AG09319 (cell line): ENCODE results near the gene NPAS3.

ENCODE experiments used
- DNase-seq: peaks from one replicate; pipeline ENCODE4 v3.0.0-alpha.2; 2010; ENCODE audit warnings: low read depth; ENCODE audit errors: extremely low read depth
- TF ChIP-seq, protein P1 (sequence below): IDR thresholded peaks from 2 replicates; pipeline ENCODE4 v1.5.1; 2011; ENCODE audit warnings: low read depth, mild to moderate bottlenecking, inconsistent platforms, low read length, moderate library complexity

Gene NPAS3

DNA sequence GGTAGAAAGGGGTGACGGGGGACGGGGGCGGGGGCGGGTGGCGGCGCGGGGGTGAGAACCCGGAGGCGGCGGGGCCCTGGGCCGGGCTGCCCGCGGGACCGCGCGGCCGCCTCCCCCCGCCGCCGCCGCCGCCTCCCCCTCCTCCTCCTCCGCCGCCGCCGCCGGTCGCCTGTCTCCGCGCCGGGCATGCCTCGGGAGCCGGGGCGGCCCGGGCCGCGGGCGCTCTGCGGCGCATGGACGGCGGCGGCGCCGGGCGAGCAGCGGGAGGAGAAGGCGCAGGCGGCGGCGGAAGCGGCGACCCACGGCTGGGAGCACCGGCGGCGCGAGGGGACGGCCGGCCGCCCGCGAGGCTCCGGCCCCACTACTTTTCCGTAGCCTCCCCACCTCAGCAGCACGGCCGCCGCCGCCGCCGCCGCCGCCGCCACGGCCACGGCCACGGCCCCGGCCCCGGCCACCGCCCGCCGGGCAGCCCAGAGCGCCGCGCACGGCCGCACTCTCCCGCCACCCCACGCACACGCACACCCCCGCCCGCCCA lies at the start of gene NPAS3:
Gene NPAS3 (plus strand): TSS at position 161 of the 535 bp plus-strand sequence.
- no peak for DNase-seq
- TF ChIP-seq, protein P1, sequence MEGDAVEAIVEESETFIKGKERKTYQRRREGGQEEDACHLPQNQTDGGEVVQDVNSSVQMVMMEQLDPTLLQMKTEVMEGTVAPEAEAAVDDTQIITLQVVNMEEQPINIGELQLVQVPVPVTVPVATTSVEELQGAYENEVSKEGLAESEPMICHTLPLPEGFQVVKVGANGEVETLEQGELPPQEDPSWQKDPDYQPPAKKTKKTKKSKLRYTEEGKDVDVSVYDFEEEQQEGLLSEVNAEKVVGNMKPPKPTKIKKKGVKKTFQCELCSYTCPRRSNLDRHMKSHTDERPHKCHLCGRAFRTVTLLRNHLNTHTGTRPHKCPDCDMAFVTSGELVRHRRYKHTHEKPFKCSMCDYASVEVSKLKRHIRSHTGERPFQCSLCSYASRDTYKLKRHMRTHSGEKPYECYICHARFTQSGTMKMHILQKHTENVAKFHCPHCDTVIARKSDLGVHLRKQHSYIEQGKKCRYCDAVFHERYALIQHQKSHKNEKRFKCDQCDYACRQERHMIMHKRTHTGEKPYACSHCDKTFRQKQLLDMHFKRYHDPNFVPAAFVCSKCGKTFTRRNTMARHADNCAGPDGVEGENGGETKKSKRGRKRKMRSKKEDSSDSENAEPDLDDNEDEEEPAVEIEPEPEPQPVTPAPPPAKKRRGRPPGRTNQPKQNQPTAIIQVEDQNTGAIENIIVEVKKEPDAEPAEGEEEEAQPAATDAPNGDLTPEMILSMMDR: no peak

DNA sequence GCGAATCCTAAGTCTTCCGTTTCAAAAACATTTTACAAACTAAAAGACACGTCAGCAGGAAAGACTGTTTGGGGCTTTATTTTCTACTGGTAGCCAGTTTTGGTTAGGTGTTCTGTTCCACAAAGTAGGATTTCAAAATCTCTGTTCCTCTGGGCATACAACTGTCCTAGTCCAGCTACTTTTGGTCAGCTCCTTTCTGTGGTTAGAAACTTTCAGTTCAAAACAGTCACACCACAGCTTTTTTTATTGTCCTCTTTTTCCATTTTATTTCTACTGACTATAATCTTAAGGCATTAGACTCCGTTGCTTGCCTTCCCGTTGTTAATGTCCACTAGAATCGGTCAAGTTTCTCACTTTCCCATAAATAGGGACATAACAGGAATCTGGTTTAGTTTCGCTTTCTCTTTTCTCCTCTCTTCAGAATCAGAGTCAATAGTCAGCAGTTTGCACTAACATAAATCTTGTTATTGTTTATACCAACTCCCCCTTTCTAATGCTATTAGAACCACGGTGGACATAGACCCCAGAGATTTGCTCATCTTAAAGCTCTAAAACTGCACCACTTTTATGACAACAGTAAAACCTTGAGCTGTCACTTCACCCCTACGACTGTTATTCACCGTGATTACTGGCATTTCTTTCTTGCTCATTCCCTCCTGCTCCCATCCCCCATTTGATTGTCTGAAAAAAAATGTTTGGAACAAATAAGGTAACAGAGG lies 41.5 kb upstream of the NPAS3 start:
- DNase-seq: peak; percentile 3
- TF ChIP-seq, protein P1: no peak

DNA sequence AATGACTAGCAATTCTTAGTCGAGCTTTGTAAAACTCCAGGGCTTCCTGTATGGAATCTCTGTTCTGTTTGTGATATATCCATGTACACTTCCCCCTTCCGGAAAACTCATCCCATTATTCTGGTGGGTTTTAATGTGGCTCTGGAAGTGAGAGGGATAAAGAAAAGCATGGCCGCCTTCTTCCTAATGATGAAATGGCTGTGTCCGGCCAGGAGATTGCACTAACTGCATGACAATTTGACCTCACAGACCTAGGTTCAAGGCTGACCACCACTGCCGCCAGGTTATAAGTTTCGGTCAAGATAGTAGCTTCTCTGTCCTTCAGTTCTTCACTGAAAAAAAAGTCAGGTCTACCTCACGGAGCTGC lies 41.0 kb upstream of the NPAS3 start:
- TF ChIP-seq, protein P1: no peak
- no peak for DNase-seq

DNA sequence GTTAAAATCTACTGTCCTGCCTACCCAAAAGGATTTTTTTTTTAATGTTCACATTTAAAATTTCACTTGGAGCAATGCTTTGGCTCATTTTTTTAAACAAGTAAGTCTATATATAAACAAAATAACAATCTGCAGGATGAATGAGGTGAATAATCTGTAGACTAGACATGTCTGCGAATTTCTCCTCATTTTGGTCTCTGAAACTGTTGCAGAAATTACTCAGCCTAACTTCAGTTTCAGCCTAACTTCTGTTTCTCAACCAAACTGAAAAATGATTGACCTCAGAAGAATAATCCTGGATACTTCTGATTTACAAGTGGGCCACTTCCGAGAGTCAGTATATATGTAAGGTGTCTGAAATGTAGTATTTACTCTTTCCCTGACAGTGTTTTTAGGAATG lies 39.8 kb upstream of the NPAS3 start:
- TF ChIP-seq, protein P1: no peak
- DNase-seq: no peak

DNA sequence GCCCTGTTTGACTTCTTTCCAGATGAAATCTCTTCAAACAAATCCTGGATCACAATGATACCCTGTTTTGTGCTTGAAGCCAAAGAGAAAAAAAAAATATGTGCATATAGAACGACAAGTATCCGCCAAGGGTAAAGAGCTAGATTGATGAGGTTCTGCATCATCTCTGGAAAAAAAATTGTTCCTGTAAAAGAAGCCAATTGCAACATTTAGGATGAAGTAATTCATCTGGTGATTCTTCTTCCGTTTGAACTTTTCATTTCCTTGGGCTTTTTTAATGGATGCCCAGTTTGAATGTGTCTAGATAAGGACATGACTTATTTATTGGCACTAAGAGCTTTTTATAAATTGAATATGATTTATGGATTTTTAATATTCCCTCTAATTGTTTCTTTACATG lies 38.1 kb upstream of the NPAS3 start:
- TF ChIP-seq, protein P1: no peak
- no peak for DNase-seq

DNA sequence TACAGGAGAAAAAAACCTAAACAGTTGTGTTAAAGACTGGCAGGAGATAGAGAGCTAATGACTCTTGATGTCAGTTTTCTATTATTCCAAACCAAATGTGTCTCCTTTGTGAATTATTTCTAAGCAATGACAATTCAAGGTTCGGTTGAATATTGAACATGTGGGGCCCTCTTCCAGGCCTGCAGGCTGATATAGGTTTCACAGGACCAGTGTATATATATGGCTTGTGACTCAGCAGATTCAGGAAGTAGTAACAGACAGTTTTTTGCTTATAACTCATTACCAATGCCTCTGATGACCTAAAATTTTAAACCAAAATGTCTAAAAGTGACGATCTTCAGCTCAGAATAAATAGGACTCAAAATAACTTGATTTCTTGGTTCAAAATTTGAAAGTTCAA lies 33.7 kb upstream of the NPAS3 start:
- TF ChIP-seq, protein P1: no peak
- no peak for DNase-seq

DNA sequence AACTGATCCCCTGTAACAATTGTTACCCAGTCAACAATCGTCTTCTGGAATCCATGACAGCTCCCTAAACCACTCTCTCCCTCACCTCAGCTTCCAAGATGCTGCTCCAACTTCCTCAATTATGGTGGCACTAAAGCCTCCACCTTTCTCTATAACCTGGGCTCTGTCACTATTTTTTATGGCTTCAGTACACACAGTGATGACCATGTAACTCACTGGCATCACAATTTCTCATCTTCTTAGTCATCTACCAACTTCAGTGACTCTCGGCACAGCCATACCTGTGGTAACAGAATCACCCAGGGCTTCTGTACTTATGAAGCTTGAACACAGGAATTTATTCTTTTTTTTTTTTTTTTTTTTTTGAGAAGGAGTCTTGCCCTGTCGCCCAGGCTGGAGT lies 32.0 kb upstream of the NPAS3 start:
- no peak for DNase-seq
- TF ChIP-seq, protein P1: no peak
